ENCODE data around the gene HSPA1B. TPM values are rescaled to one million over a fixed set of nuclear protein-coding genes. Genes with fewer than 3 reads are reported as not detected.
"Not testable (repeated sequence)": the region's sequence is repeated elsewhere in the genome, so short reads cannot be mapped to it uniquely, and the experiment has no call there.

The HSPA1B gene
- total and polyA plus RNA-seq, 9 donors: 42.7 to 101 (median 59.4) TPM

GRCh38 chr6:31815025-31815838 is 12.3 kb upstream of the HSPA1B start, which contains the start of the genes HSPA1A and HSPA1L:
HSPA1A (plus strand) TSS chr6:31815543; CDS start chr6:31815757, 214 bp downstream.
HSPA1L (minus strand) TSS chr6:31815283; CDS start chr6:31811972, 3,311 bp downstream.
- DNase-seq: peak; percentile 99
- Histone ChIP-seq H3K4me3 (ENCODE audit: low read length) (peak within 1 kb of the TSS; percentile 60), H3K9me3 (replicated peaks; ENCODE audit: control insufficient read depth, low read depth, low read length) (no peaks in the 10 kb centered on the region), H3K27ac (ENCODE audit: low read length) (peak within 1 kb of the TSS; percentile 100), H3K27me3 (ENCODE audit: control insufficient read depth, insufficient read depth, low read length) (no peaks in the 10 kb centered on the region), H3K36me3 (ENCODE audit: control insufficient read depth, insufficient read depth, low read length) (no peaks in the 10 kb centered on the region), H3K4me1 (ENCODE audit: control insufficient read depth, insufficient read depth, low read length) (peaks cover 28% of the 10 kb centered on the region)
- WGBS (ENCODE audit: insufficient coverage): 0% methylated on average over 47 of the region's 56 CpGs

- not testable (repeated sequence) for H3K27me3 ChIP-seq (ENCODE audit: control insufficient read depth, insufficient read depth, low read length); H3K36me3 ChIP-seq (ENCODE audit: control insufficient read depth, insufficient read depth, low read length); H3K9me3 ChIP-seq (replicated peaks; ENCODE audit: control insufficient read depth, low read depth, low read length)
- Histone ChIP-seq H3K27ac (ENCODE audit: low read length) (peak overlapping the region; percentile 77), H3K4me1 (ENCODE audit: control insufficient read depth, insufficient read depth, low read length) (peaks cover 40% of the 10 kb centered on the region), H3K4me3 (ENCODE audit: low read length) (peak overlapping the region; percentile 38)
- peak; percentile 55 for DNase-seq
- WGBS (ENCODE audit: insufficient coverage): 87% methylated on average over 3 of the region's 37 CpGs
These were observed 10.2 kb upstream of the HSPA1B start for GRCh38 chr6:31817133-31817928.

- H3K27me3 ChIP-seq (ENCODE audit: control insufficient read depth, insufficient read depth, low read length); H3K9me3 ChIP-seq (replicated peaks; ENCODE audit: control insufficient read depth, low read depth, low read length); H3K36me3 ChIP-seq (ENCODE audit: control insufficient read depth, insufficient read depth, low read length); DNase-seq: not testable (repeated sequence)
- peaks cover 44% of the 10 kb centered on the region for H3K4me1 ChIP-seq (ENCODE audit: control insufficient read depth, insufficient read depth, low read length)
- peak overlapping the region; percentile 38 for H3K4me3 ChIP-seq (ENCODE audit: low read length)
- no CpG with 5 or more reads among the region's 8 CpGs for WGBS (ENCODE audit: insufficient coverage)
- peak overlapping the region; percentile 77 for H3K27ac ChIP-seq (ENCODE audit: low read length)
These were observed 9.5 kb upstream of the HSPA1B start for GRCh38 chr6:31817929-31818511.

GRCh38 chr6:31819871-31820299 is 7.7 kb upstream of the HSPA1B start:
- H3K9me3 ChIP-seq (replicated peaks; ENCODE audit: control insufficient read depth, low read depth, low read length): no peaks in the 10 kb centered on the region
- no peak for DNase-seq
- H3K4me1 ChIP-seq (ENCODE audit: control insufficient read depth, insufficient read depth, low read length): peaks cover 31% of the 10 kb centered on the region
- H3K27ac ChIP-seq (ENCODE audit: low read length): no peak overlapping the region
- no peaks in the 10 kb centered on the region for H3K36me3 ChIP-seq (ENCODE audit: control insufficient read depth, insufficient read depth, low read length)
- H3K27me3 ChIP-seq (ENCODE audit: control insufficient read depth, insufficient read depth, low read length): no peaks in the 10 kb centered on the region
- no peak overlapping the region for H3K4me3 ChIP-seq (ENCODE audit: low read length)

GRCh38 chr6:31820399-31820798 is 7.1 kb upstream of the HSPA1B start:
- not testable (repeated sequence) for H3K27ac ChIP-seq (ENCODE audit: low read length); H3K36me3 ChIP-seq (ENCODE audit: control insufficient read depth, insufficient read depth, low read length); H3K4me3 ChIP-seq (ENCODE audit: low read length); DNase-seq; H3K9me3 ChIP-seq (replicated peaks; ENCODE audit: control insufficient read depth, low read depth, low read length); H3K27me3 ChIP-seq (ENCODE audit: control insufficient read depth, insufficient read depth, low read length)
- peaks cover 31% of the 10 kb centered on the region for H3K4me1 ChIP-seq (ENCODE audit: control insufficient read depth, insufficient read depth, low read length)
- no CpG with 5 or more reads among the region's 10 CpGs for WGBS (ENCODE audit: insufficient coverage)

- Histone ChIP-seq H3K36me3 (ENCODE audit: control insufficient read depth, insufficient read depth, low read length) (no peaks in the 10 kb centered on the region), H3K4me1 (ENCODE audit: control insufficient read depth, insufficient read depth, low read length) (peaks cover 33% of the 10 kb centered on the region), H3K4me3 (ENCODE audit: low read length) (peak overlapping the region; percentile 69), H3K27ac (ENCODE audit: low read length) (peak overlapping the region; percentile 96), H3K27me3 (ENCODE audit: control insufficient read depth, insufficient read depth, low read length) (no peaks in the 10 kb centered on the region), H3K9me3 (replicated peaks; ENCODE audit: control insufficient read depth, low read depth, low read length) (no peaks in the 10 kb centered on the region)
- DNase-seq: peak; percentile 55
- WGBS (ENCODE audit: insufficient coverage): 6% methylated on average over 19 of the region's 39 CpGs
These were observed 6.1 kb upstream of the HSPA1B start for GRCh38 chr6:31821301-31822035.

- no peaks in the 10 kb centered on the region for H3K9me3 ChIP-seq (replicated peaks; ENCODE audit: control insufficient read depth, low read depth, low read length)
- peak; percentile 91 for DNase-seq
- H3K4me1 ChIP-seq (ENCODE audit: control insufficient read depth, insufficient read depth, low read length): peaks cover 37% of the 10 kb centered on the region
These were observed 5.3 kb upstream of the HSPA1B start for GRCh38 chr6:31822036-31822821.

GRCh38 chr6:31823592-31824196 is 3.8 kb upstream of the HSPA1B start:
- H3K4me1 ChIP-seq (ENCODE audit: control insufficient read depth, insufficient read depth, low read length): peaks cover 26% of the 10 kb centered on the region
- not testable (repeated sequence) for DNase-seq; H3K9me3 ChIP-seq (replicated peaks; ENCODE audit: control insufficient read depth, low read depth, low read length); H3K4me3 ChIP-seq (ENCODE audit: low read length); H3K27ac ChIP-seq (ENCODE audit: low read length); H3K27me3 ChIP-seq (ENCODE audit: control insufficient read depth, insufficient read depth, low read length); H3K36me3 ChIP-seq (ENCODE audit: control insufficient read depth, insufficient read depth, low read length)
- WGBS (ENCODE audit: insufficient coverage): no CpG with 5 or more reads among the region's 9 CpGs

More at GRCh38 chr6:31822036-31822821, 5.3 kb upstream of the HSPA1B start:
- H3K27me3 ChIP-seq (ENCODE audit: control insufficient read depth, insufficient read depth, low read length): no peaks in the 10 kb centered on the region
- H3K4me3 ChIP-seq (ENCODE audit: low read length): peak overlapping the region; percentile 69
- peak overlapping the region; percentile 96 for H3K27ac ChIP-seq (ENCODE audit: low read length)
- no peaks in the 10 kb centered on the region for H3K36me3 ChIP-seq (ENCODE audit: control insufficient read depth, insufficient read depth, low read length)
- 7% methylated on average over 11 of the region's 25 CpGs for WGBS (ENCODE audit: insufficient coverage)

- Histone ChIP-seq H3K9me3 (replicated peaks; ENCODE audit: control insufficient read depth, low read depth, low read length) (no peaks in the 10 kb centered on the region), H3K4me3 (ENCODE audit: low read length) (no peak overlapping the region), H3K36me3 (ENCODE audit: control insufficient read depth, insufficient read depth, low read length) (no peaks in the 10 kb centered on the region), H3K4me1 (ENCODE audit: control insufficient read depth, insufficient read depth, low read length) (peaks cover 23% of the 10 kb centered on the region), H3K27me3 (ENCODE audit: control insufficient read depth, insufficient read depth, low read length) (no peaks in the 10 kb centered on the region), H3K27ac (ENCODE audit: low read length) (peak overlapping the region; percentile 98)
- DNase-seq: no peak
- WGBS (ENCODE audit: insufficient coverage): no CpG with 5 or more reads among the region's 4 CpGs
These were observed 2.0 kb upstream of the HSPA1B start for GRCh38 chr6:31825553-31825952.

Data from muscle of leg (tissue), 11 donors.